HEK293 (cell line): ENCODE measurements around the gene SNX10.

Experiments
- GFI1B ChIP-seq: fragments of 450-650 bp; formaldehyde crosslinking; IDR thresholded peaks from 2 replicates; pipeline ENCODE4 v1.5.1; 2016; ENCODE audit warnings: missing biosample characterization, missing genetic modification characterization
- RBAK ChIP-seq: fragments of 450-650 bp; formaldehyde crosslinking; IDR thresholded peaks from 2 replicates; pipeline ENCODE4 v1.5.1; 2016; ENCODE audit warnings: missing biosample characterization, missing genetic modification characterization
- SCRT1 ChIP-seq: fragments of 450-650 bp; formaldehyde crosslinking; IDR thresholded peaks from 2 replicates; pipeline ENCODE4 v1.5.1; 2016; ENCODE audit warnings: missing biosample characterization, missing genetic modification characterization, borderline replicate concordance
- ZNF138 ChIP-seq: fragments of 450-650 bp; formaldehyde crosslinking; IDR thresholded peaks from 2 replicates; pipeline ENCODE4 v1.5.1; 2016; ENCODE audit warnings: missing biosample characterization, missing genetic modification characterization, borderline replicate concordance
- ZNF311 ChIP-seq: fragments of 450-650 bp; formaldehyde crosslinking; IDR thresholded peaks from 2 replicates; pipeline ENCODE4 v1.5.1; 2017; ENCODE audit warnings: missing biosample characterization, missing genetic modification characterization, borderline replicate concordance
- ZNF510 ChIP-seq: fragments of 450-650 bp; formaldehyde crosslinking; IDR thresholded peaks from 2 replicates; pipeline ENCODE4 v1.5.1; 2018; ENCODE audit warnings: mild to moderate bottlenecking, missing genetic modification characterization, missing biosample characterization; ENCODE audit not compliant: insufficient replicate concordance
- ZNF660 ChIP-seq: fragments of 450-650 bp; IDR thresholded peaks from 2 replicates; pipeline ENCODE4 v1.5.1; 2018; ENCODE audit warnings: missing biosample characterization, mild to moderate bottlenecking, missing genetic modification characterization
- TF ChIP-seq, protein P1 (sequence below): fragments of 450-650 bp; formaldehyde crosslinking; IDR thresholded peaks from 2 replicates; pipeline ENCODE4 v1.5.1; 2016; ENCODE audit warnings: missing biosample characterization, missing genetic modification characterization

DNA sequence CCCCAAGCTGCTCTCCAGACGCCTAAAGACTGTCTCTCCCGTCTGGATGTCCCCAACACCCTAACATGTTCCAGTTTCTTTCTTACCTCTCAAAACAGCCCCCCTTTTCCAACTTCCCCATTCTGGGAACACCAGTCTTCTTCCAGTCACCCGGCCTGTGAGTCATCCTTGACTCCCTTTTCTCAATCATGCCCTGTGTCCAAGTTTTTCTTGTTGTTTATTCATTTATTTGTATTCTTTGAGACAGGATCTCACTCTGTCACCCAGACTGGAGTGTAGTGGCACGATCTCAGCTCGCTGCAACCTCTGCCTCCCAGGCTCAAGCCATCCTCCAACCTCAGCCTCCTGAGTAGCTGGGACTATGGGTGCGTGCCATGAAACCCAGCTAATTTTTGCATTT, 15.6 kb downstream of the SNX10 start:
- TF ChIP-seq ZNF660 (no peak), RBAK (no peak), ZNF311 (tag by site-specific recombination) (no peak), SCRT1 (no peak), ZNF510 (tag by site-specific recombination) (no peak), ZNF138 (no peak), GFI1B (no peak)
- TF ChIP-seq, protein P1, sequence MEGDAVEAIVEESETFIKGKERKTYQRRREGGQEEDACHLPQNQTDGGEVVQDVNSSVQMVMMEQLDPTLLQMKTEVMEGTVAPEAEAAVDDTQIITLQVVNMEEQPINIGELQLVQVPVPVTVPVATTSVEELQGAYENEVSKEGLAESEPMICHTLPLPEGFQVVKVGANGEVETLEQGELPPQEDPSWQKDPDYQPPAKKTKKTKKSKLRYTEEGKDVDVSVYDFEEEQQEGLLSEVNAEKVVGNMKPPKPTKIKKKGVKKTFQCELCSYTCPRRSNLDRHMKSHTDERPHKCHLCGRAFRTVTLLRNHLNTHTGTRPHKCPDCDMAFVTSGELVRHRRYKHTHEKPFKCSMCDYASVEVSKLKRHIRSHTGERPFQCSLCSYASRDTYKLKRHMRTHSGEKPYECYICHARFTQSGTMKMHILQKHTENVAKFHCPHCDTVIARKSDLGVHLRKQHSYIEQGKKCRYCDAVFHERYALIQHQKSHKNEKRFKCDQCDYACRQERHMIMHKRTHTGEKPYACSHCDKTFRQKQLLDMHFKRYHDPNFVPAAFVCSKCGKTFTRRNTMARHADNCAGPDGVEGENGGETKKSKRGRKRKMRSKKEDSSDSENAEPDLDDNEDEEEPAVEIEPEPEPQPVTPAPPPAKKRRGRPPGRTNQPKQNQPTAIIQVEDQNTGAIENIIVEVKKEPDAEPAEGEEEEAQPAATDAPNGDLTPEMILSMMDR (tag by site-specific recombination) = no peak
